Esophagus squamous epithelium (tissue), 5 donors: ENCODE measurements around the gene MLLT1. TPM values are rescaled to one million over a fixed set of nuclear protein-coding genes. Genes with fewer than 3 reads are reported as not detected.
A peak's percentile ranks its signal among the peaks of the same experiment; 100 is the strongest.

Experiments used
- DNase-seq: peaks from one replicate; lab custom pipeline; 2025; lab: John Stamatoyannopoulos, UW
- H3K27ac ChIP-seq, 4 donors: fragments of 200-600 bp; sonication (generic); one replicate each; pipeline ENCODE4 v1.5.1; 2016 to 2019; ENCODE audit warnings: mild to moderate bottlenecking in 1 of 4
- H3K27me3 ChIP-seq, 4 donors: fragments of 200-600 bp; sonication (generic); 1 replicate in 3 of 4; 2 replicates in 1 of 4; pipeline versions ENCODE4 v1.5.1 to v1.6.0; 2017 to 2021; ENCODE audit warnings: antibody characterized with exemption in 1 of 4
- H3K36me3 ChIP-seq, 3 donors: fragments of 200-600 bp; sonication (generic); one replicate each; pipeline ENCODE4 v1.5.1; 2016 to 2019
- H3K4me1 ChIP-seq, 3 donors: fragments of 200-600 bp; sonication (generic); one replicate each; pipeline ENCODE4 v1.5.1; 2017 to 2019
- H3K4me3 ChIP-seq, 4 donors: fragments of 200-600 bp; sonication (generic); 1 replicate in 3 of 4; 2 replicates in 1 of 4; pipeline ENCODE4 v1.5.1; 2016 to 2019; ENCODE audit warnings: mild to moderate bottlenecking in 2 of 4, moderate library complexity in 1 of 4
- H3K9me3 ChIP-seq, 3 donors: fragments of 200-600 bp; sonication (generic); one replicate each; pipeline ENCODE4 v1.5.1; 2016 to 2019
- CTCF ChIP-seq, 6 experiments: fragments of 450-650 bp in 4 of 6; fragments of 200-600 bp in 2 of 6; sonication (generic) in 2 of 6; IDR thresholded peaks; one replicate each; pipeline ENCODE4 v1.5.1; 2016 to 2019; ENCODE audit warnings: antibody characterized with exemption in 6 of 6, mild to moderate bottlenecking in 4 of 6, moderate library complexity in 4 of 6
- POLR2A ChIP-seq, 4 donors: fragments of 450-650 bp; IDR thresholded peaks; one replicate each; pipeline ENCODE4 v1.6.1; 2017; ENCODE audit warnings: antibody characterized with exemption in 4 of 4, mild to moderate bottlenecking in 4 of 4, moderate library complexity in 3 of 4
- WGBS, 2 donors: methylation state at CpG; one replicate each; pipeline ENCODE4 v1.1.5; 2018; 5-methylcytosine and 5-hydroxymethylcytosine counted together
- intact Hi-C: fragments of 100-400 bp; cut with DNase I; formaldehyde crosslinking; loops from one replicate; pipeline ENCODE4 v1.15.0; 2022
- total RNA-seq, 4 donors: library from RNA; depleted of rRNA; stranded (reverse); fragments of >200 nt; gene quantifications; one replicate each; pipeline ENCODE4 v1.1.0, GENCODE V29; 2016
- donor health status: DM: yes; HTN: yes; CAD: no.

MLLT1 gene
- total RNA-seq, 4 donors from 2014 or later: 10.3 to 20.1 (median 12.7) TPM

DNA sequence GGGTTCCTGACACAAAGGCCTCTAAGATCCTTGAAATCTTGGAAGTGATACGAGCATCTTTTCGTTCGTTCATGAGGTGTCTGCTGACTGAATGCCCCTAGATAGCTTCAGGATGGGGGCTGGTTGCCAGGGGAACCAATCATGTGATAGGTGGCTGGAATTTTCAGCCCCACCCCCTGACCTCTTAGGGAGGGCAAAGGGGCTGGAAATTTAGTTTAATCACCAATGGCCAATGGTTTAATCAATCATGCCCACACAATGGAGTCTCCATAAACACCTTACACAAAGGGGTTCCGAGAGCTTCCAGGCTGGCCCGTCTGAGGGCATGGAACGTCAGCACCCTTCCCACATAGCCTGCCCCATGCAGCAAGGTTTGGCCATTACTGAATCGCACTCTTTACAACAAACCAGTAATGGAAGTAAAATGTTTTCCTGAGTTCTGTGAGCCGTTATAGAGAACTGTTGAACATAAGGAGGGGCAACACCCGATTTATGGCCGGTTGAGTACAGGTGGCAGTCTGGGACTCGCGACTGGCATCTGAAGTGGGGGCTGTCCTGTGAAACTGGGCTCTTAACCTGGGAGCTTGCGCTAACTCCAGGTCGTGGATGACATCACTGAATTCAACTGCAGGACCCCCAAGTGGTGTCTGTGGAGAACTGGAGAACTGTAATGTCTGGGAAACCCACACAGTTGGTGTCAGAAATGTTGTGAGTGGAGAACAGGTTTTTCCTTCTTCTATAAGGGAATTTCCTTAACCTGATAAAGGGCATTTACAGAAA, 25.6 kb downstream of the MLLT1 start:
- Histone ChIP-seq H3K36me3 (peaks cover 0 to 24% (median 0%) of the 10 kb centered on the region in 3 donors), H3K27ac (no peak overlapping the region), H3K9me3 (no peaks in the 10 kb centered on the region), H3K4me1 (peaks cover 0 to 37% (median 6%) of the 10 kb centered on the region in 3 donors), H3K4me3 (no peak overlapping the region), H3K27me3 (no peaks in the 10 kb centered on the region)
- DNase-seq: no peak
- WGBS, 2 donors: 82 to 86% methylated on average over 12 to 14 of the region's 14 CpGs
- intact Hi-C loops: no loop called here
- TF ChIP-seq CTCF (IDR thresholded peaks at IDR 0.05): no peak
- TF ChIP-seq POLR2A (IDR thresholded peaks at IDR 0.05): no peak

- Histone ChIP-seq H3K27me3 (no peaks in the 10 kb centered on the region), H3K36me3 (peaks cover 0 to 18% (median 0%) of the 10 kb centered on the region in 3 donors), H3K27ac (no peak overlapping the region), H3K4me3 (no peak overlapping the region), H3K4me1 (peaks cover 0 to 36% (median 11%) of the 10 kb centered on the region in 3 donors), H3K9me3 (no peaks in the 10 kb centered on the region)
- 95 to 99% methylated on average over 9 of the region's 9 CpGs for WGBS, 2 donors
- TF ChIP-seq CTCF (IDR thresholded peaks at IDR 0.05): no peak
- no peak for TF ChIP-seq POLR2A (IDR thresholded peaks at IDR 0.05)
- no peak for DNase-seq
- intact Hi-C loops: no loop called here
These were observed 27.7 kb downstream of the MLLT1 start for GRCh38 chr19:6252066-6252465.

GRCh38 chr19:6250909-6251308, 28.9 kb downstream of the MLLT1 start:
- Histone ChIP-seq H3K36me3 (peaks cover 0 to 26% (median 0%) of the 10 kb centered on the region in 3 donors), H3K9me3 (no peaks in the 10 kb centered on the region), H3K4me3 (no peak overlapping the region), H3K4me1 (peaks cover 0 to 34% (median 11%) of the 10 kb centered on the region in 3 donors), H3K27me3 (no peaks in the 10 kb centered on the region), H3K27ac (no peak overlapping the region)
- 85 to 87% methylated on average over 13 of the region's 13 CpGs for WGBS, 2 donors
- intact Hi-C loops: no loop called here
- DNase-seq: no peak
- no peak for TF ChIP-seq POLR2A (IDR thresholded peaks at IDR 0.05)
- no peak for TF ChIP-seq CTCF (IDR thresholded peaks at IDR 0.05)

GRCh38 chr19:6250024-6250615, 29.7 kb downstream of the MLLT1 start:
- Histone ChIP-seq H3K36me3 (peaks cover 0 to 32% (median 0%) of the 10 kb centered on the region in 3 donors), H3K4me1 (peaks cover 0 to 30% (median 11%) of the 10 kb centered on the region in 3 donors), H3K27me3 (no peaks in the 10 kb centered on the region), H3K9me3 (no peaks in the 10 kb centered on the region), H3K27ac (peak overlapping the region in 1 of 4 donors; percentile 12), H3K4me3 (no peak overlapping the region)
- WGBS, 2 donors: 54 to 67% methylated on average over 4 of the region's 4 CpGs
- intact Hi-C loops: no loop called here
- TF ChIP-seq POLR2A (IDR thresholded peaks at IDR 0.05): no peak
- TF ChIP-seq CTCF (IDR thresholded peaks at IDR 0.05): no peak
- no peak for DNase-seq

- TF ChIP-seq CTCF (IDR thresholded peaks at IDR 0.05) (no peak), POLR2A (IDR thresholded peaks at IDR 0.05) (no peak)
- WGBS, 2 donors: 65 to 81% methylated on average over 4 to 8 of the region's 9 CpGs
- DNase-seq: no peak
- intact Hi-C loops: no loop called here
- Histone ChIP-seq H3K27ac (peak overlapping the region in 1 of 4 donors; percentile 18), H3K4me1 (peaks cover 0 to 33% (median 11%) of the 10 kb centered on the region in 3 donors), H3K9me3 (no peaks in the 10 kb centered on the region), H3K4me3 (no peak overlapping the region), H3K36me3 (peaks cover 0 to 31% (median 0%) of the 10 kb centered on the region in 3 donors), H3K27me3 (no peaks in the 10 kb centered on the region)
These were observed 30.5 kb downstream of the MLLT1 start for GRCh38 chr19:6249296-6249695.
